OCI-M2 (cell line): ENCODE results near the gene TIMP4.

Experiments used
- DNase-seq: peaks from one replicate; lab custom pipeline; 2025; ENCODE audit not compliant: unreplicated experiment; lab: John Stamatoyannopoulos, UW

The TIMP4 gene

GRCh38 chr3:12107071-12107713, 51.5 kb downstream of the TIMP4 start:
- no peak for DNase-seq
